Naive thymus-derived CD4-positive, alpha-beta T cell (primary cell): ENCODE measurements around the gene RABEP1. TPM values are rescaled to one million over a fixed set of nuclear protein-coding genes. Genes with fewer than 3 reads are reported as not detected.
A peak's percentile ranks its signal among the peaks of the same experiment; 100 is the strongest.

Source experiments
- ATAC-seq: fragments of 150-1000 bp; cut with Tn5 transposase; 2 replicates; pipeline ENCODE4 v1.10.0; 2021; ENCODE audit warnings: mild to moderate bottlenecking, moderate library complexity
- CTCF ChIA-PET: fragments of 350-600 bp; sonication (Branson Sonifier 250); formaldehyde crosslinking; loops from one replicate; lab custom pipeline; 2021; ENCODE audit warnings: antibody characterized with exemption; lab: Charles Lee
- POLR2A ChIA-PET: fragments of 350-600 bp; sonication (Branson Sonifier 250); formaldehyde crosslinking; loops from one replicate; lab custom pipeline; 2021; ENCODE audit warnings: antibody characterized with exemption, inconsistent platforms; lab: Charles Lee
- DNase-seq, 9 donors: peaks; one replicate each; pipeline versions ENCODE4 v3.0.0 to v3.0.0-alpha.2; 2020 to 2022; ENCODE audit warnings: mixed read lengths in 1 of 9
- H3K27ac ChIP-seq: one replicate; pipeline ENCODE4 v1.7.0; 2013; ENCODE audit warnings: mild to moderate bottlenecking, low read depth, low read length, moderate library complexity
- H3K27me3 ChIP-seq, 2 donors: one replicate each; pipeline ENCODE4 v1.7.0; 2013; ENCODE audit warnings: low read length in 2 of 2, mild to moderate bottlenecking in 2 of 2, moderate library complexity in 2 of 2; ENCODE audit not compliant: control insufficient read depth in 2 of 2, insufficient read depth in 2 of 2
- H3K36me3 ChIP-seq, 3 experiments: 1 replicate in 2 of 3; 2 replicates in 1 of 3; pipeline ENCODE4 v1.7.0; 2013; ENCODE audit warnings: low read length in 3 of 3, mild to moderate bottlenecking in 3 of 3, moderate library complexity in 1 of 3; ENCODE audit not compliant: insufficient read depth in 3 of 3, control insufficient read depth in 2 of 3
- H3K4me1 ChIP-seq, 2 donors: one replicate each; pipeline ENCODE4 v1.7.0; 2013; ENCODE audit warnings: low read length in 2 of 2, mild to moderate bottlenecking in 2 of 2, moderate library complexity in 1 of 2; ENCODE audit not compliant: control insufficient read depth in 2 of 2, insufficient read depth in 2 of 2
- H3K4me3 ChIP-seq: 2 replicates; pipeline ENCODE4 v1.7.0; 2013; ENCODE audit warnings: mild to moderate bottlenecking, low read length
- H3K9me3 ChIP-seq, 3 experiments: 1 replicate in 2 of 3; 2 replicates in 1 of 3; pipeline ENCODE4 v1.7.0; 2013; ENCODE audit warnings: low read length in 3 of 3; ENCODE audit not compliant: control insufficient read depth in 2 of 3
- H3K27ac Mint-ChIP-seq, 9 donors: one replicate each; pipeline ENCODE4 v1.8.0; 2020 to 2022; ENCODE audit warnings: mixed read lengths in 9 of 9, mild to moderate bottlenecking in 8 of 9, moderate library complexity in 5 of 9, inconsistent platforms in 2 of 9
- H3K27me3 Mint-ChIP-seq, 5 donors: one replicate each; pipeline ENCODE4 v1.8.0; 2021 to 2022; ENCODE audit warnings: mixed read lengths in 5 of 5, mild to moderate bottlenecking in 1 of 5
- H3K36me3 Mint-ChIP-seq, 5 donors: one replicate each; pipeline ENCODE4 v1.8.0; 2020 to 2022; ENCODE audit warnings: mixed read lengths in 5 of 5, mild to moderate bottlenecking in 3 of 5, inconsistent platforms in 1 of 5
- H3K4me1 Mint-ChIP-seq, 7 donors: one replicate each; pipeline ENCODE4 v1.8.0; 2020 to 2022; ENCODE audit warnings: mixed read lengths in 7 of 7, mild to moderate bottlenecking in 3 of 7, inconsistent platforms in 1 of 7
- H3K4me3 Mint-ChIP-seq, 10 donors: one replicate each; pipeline ENCODE4 v1.8.0; 2020 to 2022; ENCODE audit warnings: mild to moderate bottlenecking in 10 of 10, mixed read lengths in 10 of 10, moderate library complexity in 6 of 10, inconsistent platforms in 2 of 10
- H3K9me3 Mint-ChIP-seq, 11 donors: one replicate each; pipeline ENCODE4 v1.8.0; 2020 to 2022; ENCODE audit warnings: mixed read lengths in 11 of 11, mild to moderate bottlenecking in 4 of 11, inconsistent platforms in 1 of 11, moderate library complexity in 1 of 11
- intact Hi-C, 2 donors: fragments of 100-400 bp; cut with micrococcal nuclease; formaldehyde crosslinking; loops; one replicate each; pipeline ENCODE4 v1.15.1; 2023
- polyA plus RNA-seq, 2 donors: library from polyadenylated mRNA; unstranded; fragments of 300-500 nt; fragmentation: Illumina TruSeq; gene quantifications; one replicate each; pipeline ENCODE4 v1.2.3, GENCODE V29; 2021
- total RNA-seq, 6 experiments: library from RNA in 5 of 6; stranded (reverse) in 5 of 6; gene quantifications; 1 replicate in 5 of 6; 2 replicates in 1 of 6; pipeline ENCODE4 v1.2.3 and lab custom pipeline; 2021 to 2026

Gene RABEP1
- total and polyA plus RNA-seq, 7 experiments from 2014 or later = 26.2 to 58.5 (median 41.2) TPM

GRCh38 chr17:5419356-5419958, 137.4 kb downstream of the RABEP1 start, which contains the start of gene NUP88:
NUP88 (minus strand) TSS chr17:5419662; CDS start chr17:5419650, 12 bp downstream.
- ATAC-seq = peak; percentile 94
- H3K36me3 Mint-ChIP-seq = peaks cover 4 to 25% (median 15%) of the 10 kb centered on the region in 5 donors
- H3K4me1 Mint-ChIP-seq = peaks cover 16 to 56% (median 40%) of the 10 kb centered on the region in 7 donors
- intact Hi-C loops = loop anchor here (1.0 to 5.0 kb wide), 11 partner anchors 20 to 1813 kb away; partner anchors contain the start of genes C1QBP (in 2 of the 2), PFN1 (in 2 of the 2), DERL2 (in 1 of the 2) and DVL2 (in 1 of the 2)
- peaks cover 0 to 4% (median 0%) of the 10 kb centered on the region in 11 donors for H3K9me3 Mint-ChIP-seq
- Histone ChIP-seq H3K4me3 (peak within 1 kb of the TSS; percentile 93), H3K36me3 (peaks cover 11 to 39% (median 21%) of the 10 kb centered on the region in 3 experiments), H3K27ac (peak within 1 kb of the TSS; percentile 94), H3K27me3 (no peaks in the 10 kb centered on the region), H3K9me3 (no peaks in the 10 kb centered on the region), H3K4me1 (peaks cover 26% of the 10 kb centered on the region in 2 donors)
- peak within 1 kb of the TSS; percentile 93 to 100 (median 98) for H3K4me3 Mint-ChIP-seq
- DNase-seq = peak; percentile 86 to 97 (median 95)
- ChIA-PET POLR2A (interaction anchor here (0.5 to 2.2 kb wide), 12 partner anchors 10 to 377 kb away, joined by 3 to 46 read pairs (median 4); partner anchors contain the start of genes C1QBP, DERL2, MIS12 and ZNF594), CTCF (interaction anchor here (1.2 kb wide), 1 partner anchor 20 kb away, joined by 9 read pairs; the partner anchor contains the start of gene C1QBP)
- peaks cover 0 to 2% (median 0%) of the 10 kb centered on the region in 5 donors for H3K27me3 Mint-ChIP-seq
- H3K27ac Mint-ChIP-seq = peak within 1 kb of the TSS; percentile 89 to 100 (median 99)

GRCh38 chr17:5419959-5420653, 138.0 kb downstream of the RABEP1 start, which contains the start of gene RPAIN:
RPAIN (plus strand) TSS chr17:5420182; CDS start chr17:5420211, 29 bp downstream.
- no peaks in the 10 kb centered on the region for H3K27me3 ChIP-seq
- peak within 1 kb of the TSS; percentile 93 for H3K4me3 ChIP-seq
- peaks cover 11 to 44% (median 25%) of the 10 kb centered on the region in 3 experiments for H3K36me3 ChIP-seq
- ChIA-PET POLR2A (interaction anchor here (0.7 to 2.2 kb wide), 9 partner anchors 17 to 378 kb away, joined by 3 to 46 read pairs (median 5); partner anchors contain the start of genes C1QBP, DERL2, MIS12 and ZNF594), CTCF (interaction anchor here (0.6 to 1.2 kb wide), 2 partner anchors 19 to 34 kb away, joined by 3 to 9 read pairs; partner anchors contain the start of gene C1QBP)
- H3K27me3 Mint-ChIP-seq = peaks cover 0 to 2% (median 0%) of the 10 kb centered on the region in 5 donors
- H3K27ac ChIP-seq = peak within 1 kb of the TSS; percentile 94
- H3K4me3 Mint-ChIP-seq = peak within 1 kb of the TSS; percentile 93 to 100 (median 98)
- ATAC-seq (peak; percentile 81), DNase-seq (peak in 6 of 9 donors; percentile 83 to 90 (median 88))
- no peaks in the 10 kb centered on the region for H3K9me3 ChIP-seq
- peaks cover 4 to 25% (median 15%) of the 10 kb centered on the region in 5 donors for H3K36me3 Mint-ChIP-seq
- intact Hi-C loops = loop anchor here (1.0 to 5.0 kb wide), 13 partner anchors 19 to 1812 kb away; partner anchors contain the start of genes C1QBP (in 2 of the 2), DERL2 (in 2 of the 2), MIS12 (in 2 of the 2) and PFN1 (in 2 of the 2)
- peak within 1 kb of the TSS; percentile 89 to 100 (median 99) for H3K27ac Mint-ChIP-seq
- H3K4me1 Mint-ChIP-seq = peaks cover 16 to 61% (median 45%) of the 10 kb centered on the region in 7 donors
- H3K4me1 ChIP-seq = peaks cover 26% of the 10 kb centered on the region in 2 donors
- H3K9me3 Mint-ChIP-seq = peaks cover 0 to 4% (median 0%) of the 10 kb centered on the region in 11 donors

- Histone ChIP-seq H3K27ac (no peak overlapping the region), H3K4me1 (peaks cover 13 to 14% of the 10 kb centered on the region in 2 donors), H3K36me3 (peaks cover 8 to 51% (median 13%) of the 10 kb centered on the region in 3 experiments), H3K4me3 (no peak overlapping the region), H3K9me3 (no peaks in the 10 kb centered on the region), H3K27me3 (no peaks in the 10 kb centered on the region)
- ATAC-seq (no peak), DNase-seq (no peak)
- H3K4me3 Mint-ChIP-seq = peak overlapping the region in 3 of 10 donors; percentile 7 to 63 (median 9)
- CTCF ChIA-PET = interaction anchor here (0.8 kb wide), 1 partner anchor 17 kb away, joined by 3 read pairs; no protein-coding TSS in a partner anchor
- H3K27ac Mint-ChIP-seq = peak overlapping the region in 1 of 9 donors; percentile 43
- POLR2A ChIA-PET = interaction anchor here (0.7 kb wide), 1 partner anchor 19 kb away, joined by 3 read pairs; no protein-coding TSS in a partner anchor
- H3K27me3 Mint-ChIP-seq = peaks cover 0 to 2% (median 0%) of the 10 kb centered on the region in 5 donors
- H3K36me3 Mint-ChIP-seq = peaks cover 4 to 26% (median 16%) of the 10 kb centered on the region in 5 donors
- peaks cover 16 to 49% (median 38%) of the 10 kb centered on the region in 7 donors for H3K4me1 Mint-ChIP-seq
- intact Hi-C loops = no loop called here
- H3K9me3 Mint-ChIP-seq = peaks cover 0 to 4% (median 0%) of the 10 kb centered on the region in 11 donors
Observed at GRCh38 chr17:5422505-5422904, 140.4 kb downstream of the RABEP1 start.

GRCh38 chr17:5424909-5425308, 142.8 kb downstream of the RABEP1 start:
- intact Hi-C loops = no loop called here
- Mint-ChIP-seq H3K36me3 (peaks cover 8 to 37% (median 28%) of the 10 kb centered on the region in 5 donors), H3K27ac (no peak overlapping the region), H3K9me3 (peaks cover 0 to under 1% (median 0%) of the 10 kb centered on the region in 11 donors), H3K4me1 (peaks cover 16 to 42% (median 28%) of the 10 kb centered on the region in 7 donors), H3K4me3 (no peak overlapping the region), H3K27me3 (no peaks in the 10 kb centered on the region)
- no peaks in the 10 kb centered on the region for H3K27me3 ChIP-seq
- POLR2A ChIA-PET = interaction anchor here (0.7 to 0.9 kb wide), 2 partner anchors 13 to 14 kb away, joined by 3 read pairs; partner anchors contain the start of gene C1QBP
- H3K36me3 ChIP-seq = peaks cover 21 to 69% (median 26%) of the 10 kb centered on the region in 3 experiments
- no peaks in the 10 kb centered on the region for H3K9me3 ChIP-seq
- DNase-seq (no peak), ATAC-seq (no peak)
- H3K27ac ChIP-seq = no peak overlapping the region
- no peak overlapping the region for H3K4me3 ChIP-seq
- H3K4me1 ChIP-seq = peaks cover 9% of the 10 kb centered on the region in 2 donors
- CTCF ChIA-PET = no interaction called here

- Histone ChIP-seq H3K9me3 (no peaks in the 10 kb centered on the region), H3K4me3 (no peak overlapping the region), H3K4me1 (peaks cover 5% of the 10 kb centered on the region in 2 donors), H3K36me3 (peaks cover 23 to 75% (median 26%) of the 10 kb centered on the region in 3 experiments), H3K27ac (no peak overlapping the region), H3K27me3 (no peaks in the 10 kb centered on the region)
- ATAC-seq (no peak), DNase-seq (no peak)
- Mint-ChIP-seq H3K9me3 (no peaks in the 10 kb centered on the region), H3K4me3 (no peak overlapping the region), H3K36me3 (peaks cover 12 to 41% (median 28%) of the 10 kb centered on the region in 5 donors), H3K27ac (no peak overlapping the region), H3K4me1 (peaks cover 13 to 33% (median 22%) of the 10 kb centered on the region in 7 donors), H3K27me3 (no peaks in the 10 kb centered on the region)
- POLR2A ChIA-PET = interaction anchor here (0.7 kb wide), 1 partner anchor 34 kb away, joined by 3 read pairs; no protein-coding TSS in a partner anchor
- CTCF ChIA-PET = no interaction called here
- intact Hi-C loops = no loop called here
Observed at GRCh38 chr17:5425826-5426225, 143.7 kb downstream of the RABEP1 start.
